HepG2 (cell line): Measurements from ENCODE around the gene C1orf115. TPM values are rescaled to one million over a fixed set of nuclear protein-coding genes. Genes with fewer than 3 reads are reported as not detected.

Experiments
- DPF2 ChIP-seq: sonication (generic); formaldehyde crosslinking; IDR thresholded peaks from 2 replicates; pipeline ENCODE4 v1.4.0; 2020; ENCODE audit warnings: mild to moderate bottlenecking, low read depth, missing genetic modification reagents, borderline replicate concordance
- DR1 ChIP-seq: sonication (generic); formaldehyde crosslinking; IDR thresholded peaks from 2 replicates; pipeline ENCODE4 v1.8.0; 2021; ENCODE audit warnings: mild to moderate bottlenecking, missing genetic modification reagents, inconsistent platforms
- HHEX ChIP-seq: IDR thresholded peaks from 2 replicates; pipeline ENCODE4 v1.6.1; 2016; ENCODE audit warnings: control low read depth
- IRX3 ChIP-seq: sonication (generic); formaldehyde crosslinking; IDR thresholded peaks from 2 replicates; pipeline ENCODE4 v1.8.1; 2023; ENCODE audit warnings: mild to moderate bottlenecking, low read depth, missing genetic modification reagents, borderline replicate concordance
- NCOA5 ChIP-seq: sonication (generic); formaldehyde crosslinking; IDR thresholded peaks from 2 replicates; pipeline ENCODE4 v1.4.0; 2020; ENCODE audit warnings: missing genetic modification reagents
- NRL ChIP-seq: sonication (generic); formaldehyde crosslinking; IDR thresholded peaks from 2 replicates; pipeline ENCODE4 v1.5.0; 2020; ENCODE audit warnings: missing genetic modification reagents, mild to moderate bottlenecking, moderate library complexity, borderline replicate concordance
- PCBP1 ChIP-seq: fragments of 200-400 bp; formaldehyde crosslinking; IDR thresholded peaks from 2 replicates; pipeline ENCODE4 v1.6.1; 2017; ENCODE audit warnings: mild to moderate bottlenecking, low read depth, low read length, borderline replicate concordance
- RBM39 ChIP-seq: fragments of 200-400 bp; formaldehyde crosslinking; IDR thresholded peaks from one replicate; pipeline ENCODE4 v1.6.1; 2018; ENCODE audit warnings: antibody characterized with exemption, mild to moderate bottlenecking, low read depth, low read length; ENCODE audit not compliant: poor library complexity, severe bottlenecking
- SOX5 ChIP-seq: IDR thresholded peaks from 2 replicates; pipeline ENCODE4 v1.6.1; 2016; ENCODE audit warnings: borderline replicate concordance
- YEATS4 ChIP-seq: sonication (generic); formaldehyde crosslinking; IDR thresholded peaks from 2 replicates; pipeline ENCODE4 v1.4.0; 2020; ENCODE audit warnings: missing genetic modification reagents, borderline replicate concordance
- ZBTB3 ChIP-seq: sonication (generic); formaldehyde crosslinking; IDR thresholded peaks from 2 replicates; pipeline ENCODE4 v1.4.0; 2020; ENCODE audit warnings: low read depth, mild to moderate bottlenecking, moderate library complexity, missing genetic modification reagents, borderline replicate concordance
- ZBTB7B ChIP-seq: sonication (generic); formaldehyde crosslinking; IDR thresholded peaks from 2 replicates; pipeline ENCODE4 v1.4.0; 2020; ENCODE audit warnings: missing genetic modification reagents
- ZNF12 ChIP-seq: sonication (generic); formaldehyde crosslinking; IDR thresholded peaks from 2 replicates; pipeline ENCODE4 v1.5.0; 2020; ENCODE audit warnings: missing genetic modification reagents
- ZNF225 ChIP-seq: sonication (generic); formaldehyde crosslinking; IDR thresholded peaks from 2 replicates; pipeline ENCODE4 v1.4.0; 2020; ENCODE audit warnings: mild to moderate bottlenecking, missing genetic modification reagents
- ZNF230 ChIP-seq: sonication (generic); formaldehyde crosslinking; IDR thresholded peaks from 2 replicates; pipeline ENCODE4 v1.4.0; 2020; ENCODE audit warnings: mild to moderate bottlenecking, missing genetic modification reagents
- ZNF441 ChIP-seq: sonication (generic); formaldehyde crosslinking; IDR thresholded peaks from 2 replicates; pipeline ENCODE4 v1.7.0; 2021; ENCODE audit warnings: missing genetic modification reagents, borderline replicate concordance
- ZNF879 ChIP-seq: sonication (generic); formaldehyde crosslinking; IDR thresholded peaks from 2 replicates; pipeline ENCODE4 v1.8.1; 2023; ENCODE audit warnings: missing genetic modification reagents
- polyA plus RNA-seq, 8 experiments: library from polyadenylated mRNA; depleted of rRNA in 3 of 8; stranded (reverse) in 7 of 8; unstranded in 1 of 8; fragments of >200 nt; fragmentation: Illumina TruSeq in 4 of 8; extraction: Trizol in 4 of 8; gene quantifications; 2 replicates each; pipeline versions ENCODE4 v1.2.1 to v1.2.3, GENCODE V29; 2011 to 2016; ENCODE audit warnings: low read depth in 4 of 8, missing spikeins in 1 of 8, mixed read lengths in 1 of 8; ENCODE audit not compliant: insufficient read depth in 1 of 8
- total RNA-seq, 5 experiments: library from RNA; depleted of rRNA; stranded (reverse); fragments of >200 nt; fragmentation: Illumina TruSeq; extraction: Trizol; gene quantifications; 2 replicates each; pipeline ENCODE4 v1.2.3, GENCODE V29; 2016; ENCODE audit warnings: low read depth in 1 of 5
- TF ChIP-seq, protein P1 (sequence below): sonication (generic); formaldehyde crosslinking; IDR thresholded peaks from 2 replicates; pipeline ENCODE4 v1.8.0; 2022; ENCODE audit warnings: mild to moderate bottlenecking, missing genetic modification reagents, moderate library complexity
- TF ChIP-seq, protein P2 (sequence below): sonication (generic); formaldehyde crosslinking; IDR thresholded peaks from 2 replicates; pipeline ENCODE4 v1.4.0; 2020; ENCODE audit warnings: missing genetic modification reagents
- TF ChIP-seq, protein P3 (sequence below): sonication (generic); formaldehyde crosslinking; IDR thresholded peaks from 2 replicates; pipeline ENCODE4 v1.8.1; 2022; ENCODE audit warnings: mild to moderate bottlenecking, missing genetic modification reagents
- TF ChIP-seq, protein P4 (sequence below): sonication (generic); formaldehyde crosslinking; IDR thresholded peaks from 2 replicates; pipeline ENCODE4 v1.8.0; 2022; ENCODE audit warnings: mild to moderate bottlenecking, missing genetic modification reagents; ENCODE audit not compliant: insufficient replicate concordance
- TF ChIP-seq, protein P5 (sequence below): sonication (generic); formaldehyde crosslinking; IDR thresholded peaks from 2 replicates; pipeline ENCODE4 v1.8.1; 2023; ENCODE audit warnings: missing genetic modification reagents, mild to moderate bottlenecking, borderline replicate concordance

C1orf115 gene
- total and polyA plus RNA-seq, 2 of the 13 experiments (the other 11 are each of a cell fraction or from before 2014, with no cell fraction given), result 25.2 to 85.9 TPM

- TF ChIP-seq ZNF441 (no peak), NRL (CRISPR knock-in tag) (peak; percentile 75; the same call in 1 of the 2 replicates), ZNF230 (CRISPR knock-in tag) (peak; percentile 28; the same call in 1 of the 2 replicates), ZNF225 (CRISPR knock-in tag) (no peak), RBM39 (peak; percentile 77), ZNF879 (CRISPR knock-in tag) (no peak), YEATS4 (CRISPR knock-in tag) (no peak), DR1 (CRISPR knock-in tag) (0 out of 2 replicates have a peak, but pooled peaks have one; percentile 22), ZBTB7B (CRISPR knock-in tag) (peak; percentile 80), SOX5 (CRISPR knock-in tag) (peak; percentile 53; the same call in 1 of the 2 replicates), DPF2 (CRISPR knock-in tag) (no peak), ZNF12 (0 out of 2 replicates have a peak, but pooled peaks have one; percentile 13), NCOA5 (no peak), ZBTB3 (CRISPR knock-in tag) (no peak), IRX3 (peak; percentile 67), HHEX (no peak), PCBP1 (no peak)
- TF ChIP-seq, protein P1, sequence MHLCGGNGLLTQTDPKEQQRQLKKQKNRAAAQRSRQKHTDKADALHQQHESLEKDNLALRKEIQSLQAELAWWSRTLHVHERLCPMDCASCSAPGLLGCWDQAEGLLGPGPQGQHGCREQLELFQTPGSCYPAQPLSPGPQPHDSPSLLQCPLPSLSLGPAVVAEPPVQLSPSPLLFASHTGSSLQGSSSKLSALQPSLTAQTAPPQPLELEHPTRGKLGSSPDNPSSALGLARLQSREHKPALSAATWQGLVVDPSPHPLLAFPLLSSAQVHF (CRISPR knock-in tag), result peak; percentile 66; the same call in 1 of the 2 replicates
- TF ChIP-seq, protein P2, sequence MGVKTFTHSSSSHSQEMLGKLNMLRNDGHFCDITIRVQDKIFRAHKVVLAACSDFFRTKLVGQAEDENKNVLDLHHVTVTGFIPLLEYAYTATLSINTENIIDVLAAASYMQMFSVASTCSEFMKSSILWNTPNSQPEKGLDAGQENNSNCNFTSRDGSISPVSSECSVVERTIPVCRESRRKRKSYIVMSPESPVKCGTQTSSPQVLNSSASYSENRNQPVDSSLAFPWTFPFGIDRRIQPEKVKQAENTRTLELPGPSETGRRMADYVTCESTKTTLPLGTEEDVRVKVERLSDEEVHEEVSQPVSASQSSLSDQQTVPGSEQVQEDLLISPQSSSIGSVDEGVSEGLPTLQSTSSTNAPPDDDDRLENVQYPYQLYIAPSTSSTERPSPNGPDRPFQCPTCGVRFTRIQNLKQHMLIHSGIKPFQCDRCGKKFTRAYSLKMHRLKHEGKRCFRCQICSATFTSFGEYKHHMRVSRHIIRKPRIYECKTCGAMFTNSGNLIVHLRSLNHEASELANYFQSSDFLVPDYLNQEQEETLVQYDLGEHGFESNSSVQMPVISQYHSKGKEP (CRISPR knock-in tag), result no peak
- TF ChIP-seq, protein P3, sequence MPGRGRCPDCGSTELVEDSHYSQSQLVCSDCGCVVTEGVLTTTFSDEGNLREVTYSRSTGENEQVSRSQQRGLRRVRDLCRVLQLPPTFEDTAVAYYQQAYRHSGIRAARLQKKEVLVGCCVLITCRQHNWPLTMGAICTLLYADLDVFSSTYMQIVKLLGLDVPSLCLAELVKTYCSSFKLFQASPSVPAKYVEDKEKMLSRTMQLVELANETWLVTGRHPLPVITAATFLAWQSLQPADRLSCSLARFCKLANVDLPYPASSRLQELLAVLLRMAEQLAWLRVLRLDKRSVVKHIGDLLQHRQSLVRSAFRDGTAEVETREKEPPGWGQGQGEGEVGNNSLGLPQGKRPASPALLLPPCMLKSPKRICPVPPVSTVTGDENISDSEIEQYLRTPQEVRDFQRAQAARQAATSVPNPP (CRISPR knock-in tag), result peak; percentile 68; the same call in 1 of the 2 replicates
- TF ChIP-seq, protein P4, sequence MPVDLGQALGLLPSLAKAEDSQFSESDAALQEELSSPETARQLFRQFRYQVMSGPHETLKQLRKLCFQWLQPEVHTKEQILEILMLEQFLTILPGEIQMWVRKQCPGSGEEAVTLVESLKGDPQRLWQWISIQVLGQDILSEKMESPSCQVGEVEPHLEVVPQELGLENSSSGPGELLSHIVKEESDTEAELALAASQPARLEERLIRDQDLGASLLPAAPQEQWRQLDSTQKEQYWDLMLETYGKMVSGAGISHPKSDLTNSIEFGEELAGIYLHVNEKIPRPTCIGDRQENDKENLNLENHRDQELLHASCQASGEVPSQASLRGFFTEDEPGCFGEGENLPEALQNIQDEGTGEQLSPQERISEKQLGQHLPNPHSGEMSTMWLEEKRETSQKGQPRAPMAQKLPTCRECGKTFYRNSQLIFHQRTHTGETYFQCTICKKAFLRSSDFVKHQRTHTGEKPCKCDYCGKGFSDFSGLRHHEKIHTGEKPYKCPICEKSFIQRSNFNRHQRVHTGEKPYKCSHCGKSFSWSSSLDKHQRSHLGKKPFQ (CRISPR knock-in tag), result no peak
- TF ChIP-seq, protein P5, sequence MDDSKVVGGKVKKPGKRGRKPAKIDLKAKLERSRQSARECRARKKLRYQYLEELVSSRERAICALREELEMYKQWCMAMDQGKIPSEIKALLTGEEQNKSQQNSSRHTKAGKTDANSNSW, result no peak
Measured at GRCh38 chr1:220748089-220748934, 58.1 kb downstream of the C1orf115 start, which contains the start of gene MTARC2 (continued).
